A673 (cell line): ENCODE measurements around the gene HTR6. TPM values are rescaled to one million over a fixed set of nuclear protein-coding genes. Genes with fewer than 3 reads are reported as not detected.

Experiments used
- BruUV-seq: library from RNA; stranded (reverse); fragments of 400-500 nt; replicated peaks from 2 replicates; lab custom pipeline; 2021; lab: Mats Ljungman, UMichigan
- CTCF ChIA-PET: fragments of 300-600 bp; sonication (Branson Sonifier 250); formaldehyde crosslinking; loops from one replicate; lab custom pipeline; 2022; ENCODE audit warnings: antibody characterized with exemption; lab: Charles Lee
- POLR2A ChIA-PET: fragments of 300-600 bp; sonication (Branson Sonifier 250); formaldehyde crosslinking; loops from one replicate; lab custom pipeline; 2022; ENCODE audit warnings: antibody characterized with exemption; ENCODE audit not compliant: low non-redundant PET; lab: Charles Lee
- DNase-seq: peaks from one replicate; pipeline ENCODE4 v3.0.0-alpha.2; 2015; ENCODE audit warnings: low spot score
- H3K27ac ChIP-seq: fragments of 200-600 bp; sonication (generic); 2 replicates; pipeline ENCODE4 v1.5.1; 2016; ENCODE audit warnings: mixed run types, low read depth, mild to moderate bottlenecking, mixed read lengths, antibody characterized with exemption, low read length; ENCODE audit not compliant: poor library complexity, severe bottlenecking
- H3K27me3 ChIP-seq: fragments of 200-600 bp; sonication (generic); replicated peaks from 2 replicates; pipeline ENCODE4 v1.6.1; 2017; ENCODE audit warnings: mixed run types, low read depth, mild to moderate bottlenecking, mixed read lengths, antibody characterized with exemption, low read length; ENCODE audit not compliant: insufficient read depth, poor library complexity
- H3K36me3 ChIP-seq: fragments of 200-600 bp; sonication (generic); 2 replicates; pipeline ENCODE4 v1.6.1; 2016; ENCODE audit warnings: mixed run types, mild to moderate bottlenecking, mixed read lengths, antibody characterized with exemption, low read length; ENCODE audit not compliant: insufficient read depth, poor library complexity, severe bottlenecking
- H3K4me1 ChIP-seq: fragments of 200-600 bp; sonication (generic); 2 replicates; pipeline ENCODE4 v1.6.1; 2017; ENCODE audit warnings: mixed run types, mild to moderate bottlenecking, mixed read lengths, antibody characterized with exemption, low read length; ENCODE audit not compliant: insufficient read depth, poor library complexity, severe bottlenecking
- H3K4me3 ChIP-seq: fragments of 200-600 bp; sonication (generic); 2 replicates; pipeline ENCODE4 v1.5.1; 2016; ENCODE audit warnings: low read depth, mixed run types, mild to moderate bottlenecking, mixed read lengths, low read length; ENCODE audit not compliant: poor library complexity, severe bottlenecking
- H3K9me3 ChIP-seq: fragments of 200-600 bp; sonication (generic); 2 replicates; pipeline ENCODE4 v1.6.1; 2016; ENCODE audit warnings: mixed run types, low read depth, mild to moderate bottlenecking, mixed read lengths, antibody characterized with exemption, low read length; ENCODE audit not compliant: poor library complexity, severe bottlenecking
- EZH2 ChIP-seq: fragments of 200-600 bp; sonication (generic); IDR thresholded peaks from 2 replicates; pipeline ENCODE4 v1.6.1; 2017; ENCODE audit warnings: borderline replicate concordance, low read depth, mild to moderate bottlenecking, mixed read lengths, antibody characterized with exemption, low read length; ENCODE audit not compliant: poor library complexity, severe bottlenecking
- intact Hi-C: fragments of 100-400 bp; cut with micrococcal nuclease; formaldehyde crosslinking; loops from one replicate; pipeline ENCODE4 v1.10.0; 2022; ENCODE audit not compliant: unreplicated experiment
- total RNA-seq: library from RNA; stranded (reverse); gene quantifications from 2 replicates; pipeline ENCODE4 v1.2.3, GENCODE V29; 2021
- TF ChIP-seq, protein P1 (sequence below): fragments of 300-800, 200-600 bp; sonication (generic); conservative IDR thresholded peaks from 2 replicates; pipeline ENCODE4 v1.5.1; 2017; ENCODE audit warnings: low read depth, mild to moderate bottlenecking, antibody characterized with exemption, low read length, moderate library complexity, mixed read lengths

HTR6 gene
- total RNA-seq, 1 experiment from 2014 or later, result not detected

- BruUV-seq, result no TSS peak
- Histone ChIP-seq H3K27me3 (peaks cover 3% of the 10 kb centered on the region), H3K4me3 (no peak overlapping the region), H3K36me3 (no peaks in the 10 kb centered on the region), H3K9me3 (no peaks in the 10 kb centered on the region), H3K4me1 (no peaks in the 10 kb centered on the region), H3K27ac (no peak overlapping the region)
- ChIA-PET CTCF (no interaction called here), POLR2A (no interaction called here)
- intact Hi-C loops, result no loop called here
- DNase-seq, result peak; percentile 45
- TF ChIP-seq, protein P1, sequence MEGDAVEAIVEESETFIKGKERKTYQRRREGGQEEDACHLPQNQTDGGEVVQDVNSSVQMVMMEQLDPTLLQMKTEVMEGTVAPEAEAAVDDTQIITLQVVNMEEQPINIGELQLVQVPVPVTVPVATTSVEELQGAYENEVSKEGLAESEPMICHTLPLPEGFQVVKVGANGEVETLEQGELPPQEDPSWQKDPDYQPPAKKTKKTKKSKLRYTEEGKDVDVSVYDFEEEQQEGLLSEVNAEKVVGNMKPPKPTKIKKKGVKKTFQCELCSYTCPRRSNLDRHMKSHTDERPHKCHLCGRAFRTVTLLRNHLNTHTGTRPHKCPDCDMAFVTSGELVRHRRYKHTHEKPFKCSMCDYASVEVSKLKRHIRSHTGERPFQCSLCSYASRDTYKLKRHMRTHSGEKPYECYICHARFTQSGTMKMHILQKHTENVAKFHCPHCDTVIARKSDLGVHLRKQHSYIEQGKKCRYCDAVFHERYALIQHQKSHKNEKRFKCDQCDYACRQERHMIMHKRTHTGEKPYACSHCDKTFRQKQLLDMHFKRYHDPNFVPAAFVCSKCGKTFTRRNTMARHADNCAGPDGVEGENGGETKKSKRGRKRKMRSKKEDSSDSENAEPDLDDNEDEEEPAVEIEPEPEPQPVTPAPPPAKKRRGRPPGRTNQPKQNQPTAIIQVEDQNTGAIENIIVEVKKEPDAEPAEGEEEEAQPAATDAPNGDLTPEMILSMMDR, result no peak
- no peak for TF ChIP-seq EZH2
Measured at GRCh38 chr1:19682257-19682656, 17.6 kb downstream of the HTR6 start.

DNA sequence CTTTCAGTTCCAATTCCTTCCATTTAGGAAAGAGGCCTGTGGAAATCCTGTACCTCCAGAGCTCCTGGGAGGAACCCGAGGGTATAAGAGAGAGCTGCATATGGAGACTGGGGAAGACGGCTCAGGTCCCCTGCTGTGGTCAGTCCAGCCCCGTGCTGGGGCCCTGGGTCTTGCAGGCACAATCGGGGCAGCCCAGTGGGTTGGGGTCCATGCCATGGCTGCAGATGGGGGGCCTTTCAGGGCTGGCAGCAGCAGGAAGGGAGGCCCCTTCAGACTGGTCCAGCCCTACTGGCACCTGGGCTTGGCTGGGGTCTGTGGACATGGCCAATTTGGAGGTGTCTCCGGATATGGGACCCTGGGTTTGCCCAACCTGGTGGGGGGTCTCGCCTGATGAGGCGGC is 18.2 kb downstream of the HTR6 start:
- H3K27ac ChIP-seq, result no peak overlapping the region
- intact Hi-C loops, result no loop called here
- BruUV-seq, result no TSS peak
- ChIA-PET POLR2A (no interaction called here), CTCF (no interaction called here)
- H3K4me1 ChIP-seq, result no peaks in the 10 kb centered on the region
- no peak overlapping the region for H3K4me3 ChIP-seq
- no peaks in the 10 kb centered on the region for H3K27me3 ChIP-seq
- DNase-seq, result no peak
- TF ChIP-seq, protein P1, result no peak
- no peak for TF ChIP-seq EZH2
- no peaks in the 10 kb centered on the region for H3K9me3 ChIP-seq
- H3K36me3 ChIP-seq, result no peaks in the 10 kb centered on the region

DNA sequence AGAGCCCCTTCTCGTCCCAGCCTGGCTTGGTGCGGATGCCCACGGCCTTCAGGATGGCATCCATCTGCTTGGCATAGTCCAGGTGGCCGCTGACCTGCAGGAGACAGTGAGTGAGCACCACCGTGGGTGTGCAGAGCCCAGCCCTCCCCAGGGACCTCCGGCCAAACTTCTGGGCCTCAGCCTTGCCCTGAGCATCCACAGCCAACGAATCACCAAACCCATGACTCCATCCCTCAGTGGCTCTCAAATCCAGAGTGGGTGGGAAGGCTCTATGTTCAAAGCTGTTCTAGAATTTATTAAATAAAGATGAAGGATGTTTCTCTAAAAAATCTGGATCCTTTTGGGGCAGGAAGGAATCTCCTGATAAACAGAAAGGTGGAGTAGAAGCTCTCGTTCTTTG is 18.7 kb downstream of the HTR6 start:
- no peak overlapping the region for H3K27ac ChIP-seq
- H3K9me3 ChIP-seq, result no peaks in the 10 kb centered on the region
- no peak for DNase-seq
- no peaks in the 10 kb centered on the region for H3K27me3 ChIP-seq
- no peaks in the 10 kb centered on the region for H3K36me3 ChIP-seq
- H3K4me1 ChIP-seq, result no peaks in the 10 kb centered on the region
- no TSS peak for BruUV-seq
- no peak for TF ChIP-seq EZH2
- TF ChIP-seq, protein P1, result no peak
- no peak overlapping the region for H3K4me3 ChIP-seq
- ChIA-PET POLR2A (no interaction called here), CTCF (interaction anchor here (0.6 kb wide), 1 partner anchor 22 kb away, joined by 3 read pairs; no protein-coding TSS in a partner anchor)
- intact Hi-C loops, result no loop called here
